ENCODE measurements around the gene TBXAS1.

DNA sequence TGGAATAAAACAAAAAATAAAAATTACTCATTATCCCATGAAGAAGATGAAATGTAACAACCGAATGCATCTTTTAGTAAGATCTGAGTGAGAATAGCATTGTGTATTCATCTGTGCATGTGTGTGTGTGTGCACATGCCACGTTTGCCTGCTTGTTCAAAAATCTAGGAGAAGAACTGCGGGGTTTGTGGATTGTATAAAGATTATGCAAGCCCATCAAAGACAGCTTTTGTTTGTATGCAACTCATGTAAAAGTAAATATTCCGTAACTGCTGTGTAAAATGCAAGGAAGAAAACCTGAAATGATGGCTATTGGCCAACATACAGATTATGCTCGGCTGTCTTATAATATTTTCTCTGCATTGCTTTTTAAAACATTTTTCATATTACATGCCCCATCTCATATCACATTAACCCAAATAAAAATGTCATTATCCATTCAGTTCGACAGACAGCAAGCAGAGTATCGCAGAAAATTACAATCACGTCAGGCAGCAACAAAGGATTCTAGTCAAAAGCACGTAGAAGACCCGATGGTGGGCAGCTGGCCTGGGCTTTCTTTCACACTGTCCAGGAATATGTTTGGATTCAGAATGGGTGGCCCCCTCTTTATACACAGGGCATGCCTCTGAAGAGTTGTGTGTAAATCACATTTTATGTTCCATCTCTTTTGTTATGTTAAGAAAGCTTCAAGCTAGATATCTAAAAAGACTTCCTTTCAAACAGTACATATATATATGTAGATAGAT, 119.7 kb downstream of the TBXAS1 start:
- no peak for TF ChIP-seq POLR2A (IDR thresholded peaks at IDR 0.05)
- TF ChIP-seq, protein P1, sequence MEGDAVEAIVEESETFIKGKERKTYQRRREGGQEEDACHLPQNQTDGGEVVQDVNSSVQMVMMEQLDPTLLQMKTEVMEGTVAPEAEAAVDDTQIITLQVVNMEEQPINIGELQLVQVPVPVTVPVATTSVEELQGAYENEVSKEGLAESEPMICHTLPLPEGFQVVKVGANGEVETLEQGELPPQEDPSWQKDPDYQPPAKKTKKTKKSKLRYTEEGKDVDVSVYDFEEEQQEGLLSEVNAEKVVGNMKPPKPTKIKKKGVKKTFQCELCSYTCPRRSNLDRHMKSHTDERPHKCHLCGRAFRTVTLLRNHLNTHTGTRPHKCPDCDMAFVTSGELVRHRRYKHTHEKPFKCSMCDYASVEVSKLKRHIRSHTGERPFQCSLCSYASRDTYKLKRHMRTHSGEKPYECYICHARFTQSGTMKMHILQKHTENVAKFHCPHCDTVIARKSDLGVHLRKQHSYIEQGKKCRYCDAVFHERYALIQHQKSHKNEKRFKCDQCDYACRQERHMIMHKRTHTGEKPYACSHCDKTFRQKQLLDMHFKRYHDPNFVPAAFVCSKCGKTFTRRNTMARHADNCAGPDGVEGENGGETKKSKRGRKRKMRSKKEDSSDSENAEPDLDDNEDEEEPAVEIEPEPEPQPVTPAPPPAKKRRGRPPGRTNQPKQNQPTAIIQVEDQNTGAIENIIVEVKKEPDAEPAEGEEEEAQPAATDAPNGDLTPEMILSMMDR (IDR thresholded peaks at IDR 0.05), result no peak
